ENCODE data around the gene PDE8B.

The PDE8B gene

DNA sequence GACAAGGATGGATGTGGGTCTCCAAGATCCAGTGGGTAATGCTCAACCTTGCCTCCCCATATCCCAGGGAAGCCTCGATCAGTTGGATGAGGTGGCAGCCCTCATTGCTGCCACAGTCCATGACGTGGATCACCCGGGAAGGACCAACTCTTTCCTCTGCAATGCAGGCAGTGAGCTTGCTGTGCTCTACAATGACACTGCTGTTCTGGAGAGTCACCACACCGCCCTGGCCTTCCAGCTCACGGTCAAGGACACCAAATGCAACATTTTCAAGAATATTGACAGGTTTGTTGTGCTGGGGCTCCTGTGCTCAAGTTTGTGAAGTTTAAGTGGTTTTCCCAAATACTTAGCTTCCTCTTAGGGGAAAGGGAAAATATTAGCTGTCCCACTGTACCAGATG lies 207.7 kb downstream of the PDE8B start:
- DNase-seq = no peak

DNA sequence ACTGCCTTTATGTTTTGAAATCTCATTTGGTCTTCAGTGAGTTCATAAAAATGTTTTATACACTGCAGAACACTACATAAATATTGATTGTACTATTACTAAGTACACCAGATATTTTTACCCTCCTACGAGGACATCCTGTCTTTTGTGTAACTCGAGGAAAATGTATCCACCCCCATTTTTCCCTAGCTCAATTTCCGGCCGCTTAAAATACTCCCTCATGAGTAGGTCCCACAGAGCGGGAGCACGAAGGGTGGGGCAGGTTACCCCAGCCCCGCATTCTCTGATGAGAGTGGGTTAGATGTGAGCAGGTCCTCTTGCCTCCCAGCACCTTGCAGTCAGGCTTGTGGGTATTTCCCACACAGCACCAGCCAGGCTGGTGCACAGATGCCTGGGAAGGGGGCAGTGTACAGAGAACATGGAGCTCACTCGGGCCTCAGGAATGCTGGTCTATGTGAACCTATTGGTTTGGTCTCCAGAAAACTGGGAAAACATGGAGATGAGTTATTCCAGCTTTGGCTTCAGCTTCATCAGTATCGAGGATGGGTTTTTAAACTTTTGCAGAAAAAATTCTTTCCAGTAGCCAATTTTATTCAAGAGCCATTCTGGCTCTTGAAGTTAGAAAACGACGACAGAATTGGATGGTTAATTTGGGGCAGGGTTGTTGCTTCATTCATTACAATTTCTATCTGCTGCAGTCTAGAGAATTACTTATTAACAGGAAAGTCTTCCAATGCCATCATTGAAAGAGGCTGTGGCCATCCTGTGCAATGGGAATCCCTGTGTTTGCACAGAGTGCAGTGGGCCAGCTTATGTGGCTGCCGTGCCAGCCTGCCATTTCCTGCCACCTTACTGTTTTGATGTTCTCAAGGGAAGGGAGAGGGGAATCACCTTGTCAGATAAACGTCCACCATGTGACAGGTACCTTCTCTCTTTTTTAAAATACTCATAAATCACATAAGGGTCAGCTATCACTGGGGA lies 208.4 kb downstream of the PDE8B start:
- DNase-seq = no peak

DNA sequence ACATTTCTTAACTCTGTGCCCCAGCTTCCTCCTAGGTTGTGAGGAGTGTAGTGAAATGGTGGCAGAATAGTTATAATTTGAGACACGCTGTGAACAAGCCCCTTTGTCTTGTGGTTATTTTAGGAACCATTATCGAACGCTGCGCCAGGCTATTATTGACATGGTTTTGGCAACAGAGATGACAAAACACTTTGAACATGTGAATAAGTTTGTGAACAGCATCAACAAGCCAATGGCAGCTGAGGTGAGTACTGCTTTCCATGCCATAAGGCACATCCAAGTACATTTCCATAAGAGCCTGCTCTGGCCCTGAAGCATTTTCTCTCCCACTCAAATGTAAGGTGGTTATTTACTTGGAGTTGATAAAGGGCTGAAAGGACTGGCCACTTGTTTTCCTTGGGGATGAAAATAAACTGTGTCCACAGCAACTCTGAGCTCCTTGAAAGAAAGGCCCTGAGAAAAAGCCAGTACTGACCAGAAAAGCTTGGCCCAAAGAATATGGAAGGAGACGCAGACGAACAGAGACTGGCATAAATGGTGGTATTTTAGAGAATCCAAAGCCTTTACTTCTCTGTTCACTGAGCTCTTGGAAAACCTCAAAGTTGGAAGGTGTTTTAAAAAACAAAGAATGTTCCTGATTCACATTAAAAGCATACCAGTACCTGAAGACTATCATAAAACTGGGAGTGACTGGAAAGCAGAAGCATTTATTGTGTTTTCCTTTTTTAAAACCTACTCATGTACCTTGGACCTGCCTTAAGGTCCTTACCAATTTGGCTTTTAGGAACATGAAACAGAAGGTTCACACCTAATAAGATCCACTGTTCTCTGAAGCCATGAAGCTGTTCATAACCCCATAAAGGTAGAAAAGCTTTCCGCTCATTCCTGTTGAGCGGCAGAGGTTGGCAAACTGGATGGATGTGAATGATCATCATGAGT lies 209.4 kb downstream of the PDE8B start:
- DNase-seq = no peak

DNA sequence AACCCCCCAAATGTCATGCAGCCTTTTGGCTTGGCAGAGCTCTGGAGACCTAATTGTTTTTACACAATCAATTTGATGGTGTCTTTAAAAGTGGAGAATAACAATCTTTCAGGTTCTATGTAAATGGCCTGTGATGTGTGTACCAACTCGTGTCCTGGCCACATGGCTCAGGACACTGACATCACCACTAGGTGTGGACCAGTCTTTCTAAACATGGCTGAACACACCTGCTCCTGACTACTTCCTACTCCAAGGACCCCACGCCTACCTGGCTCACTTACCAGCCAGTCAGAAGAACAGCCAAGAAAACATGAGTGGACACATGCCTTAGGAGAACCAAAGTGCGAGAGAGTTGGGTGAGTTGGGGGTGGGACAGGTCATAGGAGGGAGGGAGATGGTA lies 210.5 kb downstream of the PDE8B start:
- no peak for DNase-seq

DNA sequence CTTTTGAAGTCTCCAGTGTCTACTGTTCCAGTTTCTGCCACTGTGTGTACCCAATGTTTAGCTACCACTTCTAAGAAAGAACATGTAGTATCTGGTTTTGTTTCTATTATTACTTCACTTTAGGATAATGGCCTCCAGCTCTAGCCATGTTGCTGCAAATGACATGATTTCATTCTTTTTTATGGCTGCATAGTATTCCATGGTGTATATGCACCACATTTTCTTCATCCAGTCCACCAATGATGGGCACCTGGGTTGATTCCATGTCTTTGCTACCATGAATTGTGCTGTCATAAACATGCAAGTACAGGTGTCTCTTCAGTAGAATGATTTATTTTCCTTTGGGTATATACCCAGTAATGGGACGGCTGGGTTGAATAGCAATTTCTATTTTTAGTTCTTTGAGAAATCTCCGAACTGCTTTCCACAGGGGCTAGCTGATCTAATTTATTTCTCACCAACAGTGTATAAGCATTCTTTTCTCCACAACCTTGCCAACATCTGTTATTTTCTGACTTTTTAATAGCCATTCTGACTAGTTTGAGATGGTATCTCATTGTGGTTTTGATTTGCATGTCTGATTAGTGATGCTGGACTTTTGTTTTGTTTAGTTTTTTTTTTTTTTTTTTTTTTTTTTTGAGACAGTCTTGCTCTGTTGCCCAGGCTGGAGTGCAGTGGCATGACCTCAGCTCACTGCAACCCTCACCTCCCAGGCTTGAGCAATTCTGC lies 212.7 kb downstream of the PDE8B start:
- DNase-seq = no peak

GRCh38 chr5:77424921-77425320 lies 214.4 kb downstream of the PDE8B start:
- DNase-seq = no peak

DNA sequence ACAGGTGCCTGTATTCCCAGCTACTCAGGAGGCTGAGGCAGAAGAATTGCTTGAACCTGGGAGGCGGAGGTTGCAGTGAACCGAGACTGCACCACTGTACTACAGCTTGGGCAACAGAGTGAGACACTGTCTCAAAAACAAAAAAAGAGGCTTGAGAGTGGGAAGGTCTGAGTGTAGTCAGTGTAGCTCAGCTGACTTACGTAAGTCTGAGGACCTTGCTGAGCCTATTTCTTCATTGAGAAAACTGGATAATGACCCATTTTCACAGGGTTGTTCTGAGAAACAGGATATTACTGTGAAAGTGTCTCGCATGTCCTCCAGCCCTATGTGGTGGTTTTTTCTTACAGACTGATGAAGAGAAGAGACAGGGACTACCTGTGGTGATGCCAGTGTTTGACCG lies 214.9 kb downstream of the PDE8B start:
- no peak for DNase-seq

GRCh38 chr5:77425998-77426659 lies 215.6 kb downstream of the PDE8B start:
- DNase-seq = no peak

DNA sequence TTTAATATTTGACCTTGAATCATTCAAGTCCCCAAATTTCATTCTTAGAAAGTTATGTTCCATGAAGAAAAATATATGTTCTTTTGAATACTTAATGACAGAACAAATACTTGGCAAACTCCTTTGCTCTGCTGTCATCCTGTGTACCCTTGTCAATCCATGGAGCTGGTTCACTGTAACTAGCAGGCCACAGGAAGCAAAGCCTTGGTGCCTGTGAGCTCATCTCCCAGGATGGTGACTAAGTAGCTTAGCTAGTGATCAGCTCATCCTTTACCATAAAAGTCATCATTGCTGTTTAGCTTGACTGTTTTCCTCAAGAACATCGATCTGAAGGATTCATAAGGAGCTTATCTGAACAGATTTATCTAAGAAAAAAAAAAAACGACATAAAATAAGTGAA lies 216.2 kb downstream of the PDE8B start:
- no peak for DNase-seq

DNA sequence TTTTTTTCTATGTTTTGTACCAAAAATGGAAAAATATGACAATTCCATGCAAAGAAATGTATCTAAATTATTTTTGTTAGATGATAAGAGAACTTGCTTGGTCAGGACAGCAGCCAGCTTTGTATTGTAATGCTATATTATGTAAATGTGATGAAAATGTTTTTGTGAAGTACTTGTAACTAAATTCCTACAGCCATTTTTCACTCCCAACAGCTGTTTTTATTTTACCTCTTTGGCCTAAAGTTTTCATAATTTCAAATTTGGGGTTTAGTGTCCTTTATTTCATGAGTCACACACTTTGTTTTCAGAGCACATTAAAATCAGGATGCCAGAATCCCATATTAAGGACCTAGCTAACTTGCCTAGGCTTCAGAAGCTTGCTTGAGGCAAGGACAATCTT lies 217.5 kb downstream of the PDE8B start:
- DNase-seq = no peak

DNA sequence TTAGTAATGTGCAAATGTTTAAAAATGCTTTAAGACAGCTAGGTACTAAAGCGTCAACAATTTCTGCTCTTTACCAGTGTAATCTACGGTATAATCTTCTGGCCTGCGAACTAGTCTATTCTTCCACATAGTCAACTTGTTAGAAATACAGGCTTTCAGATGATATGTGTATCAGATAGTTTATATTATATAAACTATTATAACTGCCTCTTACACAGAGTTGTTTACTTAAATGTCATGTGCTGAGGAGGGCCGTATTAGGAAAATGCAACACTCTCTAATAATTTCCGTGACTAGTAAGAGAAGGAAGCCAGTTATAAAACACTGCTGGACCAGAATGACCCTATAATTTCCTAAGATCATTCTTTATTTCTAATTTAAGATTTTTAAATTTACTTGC lies 218.0 kb downstream of the PDE8B start:
- no peak for DNase-seq

GRCh38 chr5:77430726-77431125 lies 220.2 kb downstream of the PDE8B start:
- no peak for DNase-seq

DNA sequence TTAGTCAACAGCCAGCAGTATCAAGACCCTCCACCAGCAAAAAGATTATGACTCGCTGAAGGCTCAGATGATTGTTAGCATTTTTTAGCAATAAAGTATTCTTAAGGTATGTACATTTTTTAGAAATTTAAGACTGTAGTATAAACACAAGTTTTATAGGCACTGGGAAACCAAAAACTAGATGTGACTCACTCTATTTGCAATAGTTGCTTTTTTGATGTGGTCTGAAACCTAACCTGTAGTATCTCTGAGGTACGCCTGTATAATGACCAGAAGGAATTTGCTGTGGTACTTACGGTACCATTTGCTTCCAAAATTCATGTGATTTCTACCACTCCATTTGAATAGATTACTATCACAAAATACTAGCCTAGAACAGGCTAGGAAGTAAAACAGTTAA lies 220.8 kb downstream of the PDE8B start:
- no peak for DNase-seq

DNA sequence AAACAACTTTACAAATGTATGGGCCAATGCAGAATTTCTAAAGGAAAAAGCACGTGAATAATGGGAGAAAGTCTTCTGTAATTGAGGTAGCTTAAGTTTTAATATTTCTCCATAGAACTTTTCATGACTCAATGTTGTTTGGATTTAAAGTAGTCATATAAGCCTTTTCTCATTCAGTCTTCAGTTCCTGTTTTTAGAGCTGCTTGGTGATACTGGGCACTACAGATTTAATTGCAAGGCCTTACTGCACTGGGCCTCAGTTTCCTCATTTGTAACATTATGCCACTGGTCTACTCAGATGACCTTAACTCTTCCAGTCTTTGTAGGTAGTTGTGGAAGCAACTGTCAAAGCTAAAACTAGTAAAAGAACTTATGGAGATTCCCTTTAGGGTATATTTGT lies 221.2 kb downstream of the PDE8B start:
- no peak for DNase-seq

DNA sequence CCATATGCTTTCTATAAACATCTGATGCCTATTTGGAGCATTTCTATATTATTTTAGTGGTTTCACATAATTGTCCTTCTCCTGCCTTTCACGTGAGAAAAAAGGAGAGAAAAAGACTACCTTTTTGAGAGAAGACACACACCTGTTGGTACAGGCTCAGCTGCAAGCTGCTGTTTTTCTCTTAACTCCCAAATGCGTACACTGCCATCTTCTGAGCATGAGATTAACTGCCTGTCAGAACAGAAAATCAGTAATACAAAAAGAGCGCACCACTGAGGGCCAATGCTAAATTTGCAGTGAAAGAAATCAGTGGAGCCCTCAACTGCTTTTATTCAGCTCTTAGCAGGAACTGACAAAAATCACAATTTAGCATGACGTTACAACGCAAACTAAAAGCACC lies 226.7 kb downstream of the PDE8B start:
- DNase-seq = no peak

GRCh38 chr5:77438071-77438470 lies 227.6 kb downstream of the PDE8B start:
- DNase-seq = no peak

DNA sequence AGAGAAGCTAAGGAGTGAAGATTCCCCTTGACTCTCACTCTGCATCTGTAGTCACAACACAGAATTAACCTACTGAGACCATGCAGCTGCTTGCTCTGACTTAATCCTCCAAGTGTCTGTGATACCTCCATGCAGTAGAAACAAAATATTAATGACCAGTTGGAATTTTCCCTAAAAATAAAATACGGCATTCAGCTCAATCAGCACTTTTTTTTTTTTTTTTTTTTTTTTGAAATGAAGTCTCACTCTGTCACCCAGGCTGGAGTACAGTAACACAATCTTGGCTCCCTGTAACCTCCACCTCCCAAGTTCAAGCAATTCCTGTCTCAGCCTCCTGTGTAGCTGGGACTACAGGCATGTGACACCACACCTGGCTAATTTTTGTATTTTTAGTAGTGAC lies 233.2 kb downstream of the PDE8B start:
- DNase-seq = no peak

DNA sequence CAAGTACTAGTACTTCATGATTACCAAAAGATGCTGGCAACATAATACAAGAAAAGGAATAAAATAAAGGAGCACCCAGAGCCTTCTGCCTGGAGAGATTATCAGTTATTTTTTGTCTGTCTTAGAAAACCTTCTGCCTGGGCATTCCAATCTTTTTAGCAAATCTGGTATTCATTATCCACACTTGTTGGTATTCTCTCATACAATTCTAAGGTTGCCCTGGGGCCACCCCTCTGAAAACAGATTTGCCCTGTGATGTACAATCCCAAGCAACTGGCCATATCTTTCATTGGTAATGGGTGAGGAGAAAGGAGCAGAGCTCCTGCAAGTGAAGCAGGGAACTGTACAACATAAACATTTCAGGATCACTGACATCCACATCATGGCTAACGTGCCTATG lies 233.9 kb downstream of the PDE8B start:
- no peak for DNase-seq

GRCh38 chr5:77448831-77449230 lies 238.4 kb downstream of the PDE8B start:
- DNase-seq = no peak

DNA sequence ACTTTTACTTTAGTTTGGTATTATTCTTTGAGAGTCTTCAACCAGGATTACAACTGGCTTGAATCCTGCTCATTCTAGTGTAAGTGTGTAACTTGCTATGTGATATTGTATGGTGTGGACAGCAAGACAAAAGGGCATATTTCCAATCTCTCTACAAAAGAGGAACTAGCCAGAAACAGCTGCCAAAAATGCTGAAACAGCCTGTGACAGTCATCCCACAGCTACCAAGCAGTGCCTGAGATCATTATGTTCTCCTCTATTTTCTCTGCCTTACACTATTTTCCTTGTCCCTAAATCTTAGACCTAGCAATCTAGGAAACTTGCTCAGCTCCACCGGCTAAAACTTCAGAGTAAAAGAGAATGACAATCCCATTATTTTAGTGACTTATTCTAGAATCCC lies 238.8 kb downstream of the PDE8B start:
- DNase-seq = no peak

DNA sequence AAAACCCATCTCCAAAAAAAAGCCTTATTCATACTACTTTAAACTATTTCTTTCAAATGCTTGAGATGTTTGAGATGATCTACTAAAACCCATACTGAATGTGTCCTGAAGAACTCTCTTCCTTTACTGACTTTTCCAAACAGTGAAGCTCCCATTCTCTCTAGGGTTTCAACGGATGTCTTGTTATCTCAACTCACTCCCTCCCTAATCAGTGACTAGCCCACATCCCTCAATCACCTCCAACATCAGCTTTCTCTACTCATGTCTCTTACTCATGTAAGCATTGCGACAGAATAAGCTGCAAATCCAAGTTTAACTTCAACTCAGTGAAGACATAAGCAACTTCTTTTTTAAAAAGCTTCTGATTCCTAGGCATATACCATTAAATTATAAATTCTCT lies 239.5 kb downstream of the PDE8B start:
- DNase-seq = no peak

DNA sequence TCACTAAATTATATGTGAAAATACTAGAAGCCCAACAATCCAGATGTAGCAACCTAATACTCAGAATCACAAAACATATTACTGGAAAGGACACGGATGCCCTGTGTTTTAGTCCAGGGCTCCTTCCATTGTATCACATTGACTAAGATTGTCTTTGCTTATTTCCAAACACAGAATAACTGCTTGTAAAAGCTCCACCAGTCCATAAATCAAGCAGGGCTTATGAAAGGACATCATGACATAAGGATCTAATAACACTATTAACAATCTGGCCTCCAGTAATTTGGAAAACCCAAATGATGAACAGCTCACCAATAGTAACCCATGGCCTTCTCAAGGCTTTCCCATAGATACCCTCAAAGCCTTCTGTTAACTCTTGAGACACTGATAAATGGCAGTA lies 241.9 kb downstream of the PDE8B start:
- DNase-seq = no peak

DNA sequence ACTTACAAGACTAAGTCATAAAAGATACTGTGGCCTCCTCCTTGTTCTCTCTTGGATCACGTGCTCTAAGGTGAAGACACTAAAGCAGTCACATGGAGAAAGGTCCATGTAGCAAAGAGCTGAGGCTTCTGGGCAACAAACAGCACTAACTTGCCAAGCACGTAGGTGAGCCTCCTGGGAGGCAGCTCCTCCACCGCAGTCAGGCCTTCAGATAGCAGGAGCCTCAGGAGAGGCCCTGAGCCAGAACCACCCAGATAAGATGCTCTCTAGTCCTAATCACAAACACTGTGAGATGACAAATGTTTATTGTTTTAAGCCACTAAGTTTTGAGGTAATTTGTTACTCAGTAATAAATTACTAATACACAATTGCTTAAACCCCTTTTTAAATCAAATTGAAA lies 243.6 kb downstream of the PDE8B start:
- DNase-seq = no peak
